H1 (cell line): ENCODE results near the gene CCDC24. TPM values are rescaled to one million over a fixed set of nuclear protein-coding genes. Genes with fewer than 3 reads are reported as not detected.

Experiments
- CTCF ChIA-PET: fragments of 300-600 bp; sonication (Branson Sonifier 250); formaldehyde crosslinking; loops from one replicate; lab custom pipeline; 2021; ENCODE audit not compliant: partially characterized antibody; lab: Charles Lee
- POLR2A ChIA-PET: fragments of 300-600 bp; sonication (Branson Sonifier 250); formaldehyde crosslinking; loops from one replicate; lab custom pipeline; 2021; ENCODE audit warnings: inconsistent platforms; ENCODE audit not compliant: partially characterized antibody; lab: Charles Lee
- DNase-seq, 2 experiments: peaks; one replicate each; pipeline versions ENCODE4 v3.0.0 to v3.0.0-alpha.2; 2010 to 2022; ENCODE audit warnings: low spot score in 2 of 2, low read depth in 1 of 2, mixed read lengths in 1 of 2
- FAIRE-seq: peaks from 2 replicates; lab custom pipeline; 2011; peaks lifted over from hg19 to GRCh38; lab: Jason Lieb, UNC
- H2AFZ ChIP-seq: 2 replicates; pipeline ENCODE4 v1.8.1; 2012; ENCODE audit warnings: low read length, inconsistent platforms
- H2AK5ac ChIP-seq: 2 replicates; pipeline ENCODE4 v1.6.1; 2013; ENCODE audit warnings: low read depth, low read length
- H2BK120ac ChIP-seq: replicated peaks from 2 replicates; pipeline ENCODE3; 2013; ENCODE audit warnings: low read depth, low read length, inconsistent platforms
- H2BK12ac ChIP-seq: 2 replicates; pipeline ENCODE4 v1.6.1; 2013; ENCODE audit warnings: low read depth, low read length
- H2BK15ac ChIP-seq: 2 replicates; pipeline ENCODE4 v1.6.1; 2013; ENCODE audit warnings: low read length
- H2BK20ac ChIP-seq: 2 replicates; pipeline ENCODE4 v1.6.1; 2013; ENCODE audit warnings: low read length
- H2BK5ac ChIP-seq: 2 replicates; pipeline ENCODE4 v1.6.1; 2013; ENCODE audit warnings: low read depth, low read length
- H3K14ac ChIP-seq: 2 replicates; pipeline ENCODE4 v1.6.1; 2013; ENCODE audit warnings: inconsistent platforms; ENCODE audit not compliant: insufficient read length
- H3K18ac ChIP-seq: 2 replicates; pipeline ENCODE4 v1.6.1; 2013; ENCODE audit warnings: low read length; ENCODE audit errors: extremely low read depth
- H3K23ac ChIP-seq: 2 replicates; pipeline ENCODE4 v1.6.1; 2013; ENCODE audit warnings: inconsistent platforms; ENCODE audit not compliant: insufficient read length
- H3K23me2 ChIP-seq: 2 replicates; pipeline ENCODE4 v1.6.1; 2013; ENCODE audit warnings: low read depth, low read length
- H3K27ac ChIP-seq: 2 replicates; pipeline ENCODE4 v1.6.1; 2011; ENCODE audit warnings: low read depth, low read length, inconsistent platforms
- H3K27me3 ChIP-seq, 4 experiments: replicated peaks in 1 of 4; 1 replicate in 1 of 4; 2 replicates in 3 of 4; pipeline versions ENCODE4 v1.6.1 to v1.8.1; 2011 to 2013; ENCODE audit warnings: low read length in 3 of 4, mild to moderate bottlenecking in 3 of 4, inconsistent platforms in 2 of 4, mixed read lengths in 2 of 4, moderate library complexity in 1 of 4; ENCODE audit not compliant: control insufficient read depth in 3 of 4, insufficient read depth in 3 of 4; ENCODE audit errors: extremely low read depth in 1 of 4
- H3K36me3 ChIP-seq, 4 experiments: 2 replicates each; pipeline versions ENCODE4 v1.6.1 to v1.8.1; 2011 to 2013; ENCODE audit warnings: mild to moderate bottlenecking in 4 of 4, low read length in 3 of 4, moderate library complexity in 2 of 4, control low read depth in 1 of 4, inconsistent platforms in 1 of 4; ENCODE audit not compliant: insufficient read depth in 4 of 4, control insufficient read depth in 2 of 4
- H3K4ac ChIP-seq: replicated peaks from 2 replicates; pipeline ENCODE3; 2013; ENCODE audit warnings: low read length, low read depth, mixed read lengths, inconsistent platforms; ENCODE audit not compliant: insufficient read length
- H3K4me1 ChIP-seq, 4 experiments: replicated peaks in 1 of 4; 1 replicate in 1 of 4; 2 replicates in 3 of 4; pipeline versions ENCODE4 v1.6.1 to v1.8.1; 2011 to 2013; ENCODE audit warnings: low read length in 3 of 4, inconsistent platforms in 2 of 4, mixed read lengths in 1 of 4; ENCODE audit not compliant: insufficient read depth in 4 of 4, control insufficient read depth in 3 of 4
- H3K4me2 ChIP-seq, 2 experiments: 2 replicates each; pipeline versions ENCODE4 v1.6.1 to v1.8.1; 2011 to 2013; ENCODE audit warnings: low read depth in 2 of 2, low read length in 2 of 2, control low read depth in 1 of 2, inconsistent platforms in 1 of 2, mild to moderate bottlenecking in 1 of 2; ENCODE audit not compliant: insufficient read depth in 1 of 2
- H3K4me3 ChIP-seq, 4 experiments: fragments of 200-600, 300-600 bp in 1 of 4; sonication (generic), shearing (Covaris generic), sonication (Bioruptor Twin) in 1 of 4; 2 replicates each; pipeline versions ENCODE4 v1.5.1 to v1.8.1; 2011 to 2016; ENCODE audit warnings: low read length in 4 of 4, low read depth in 3 of 4, control low read depth in 2 of 4, inconsistent platforms in 2 of 4, mild to moderate bottlenecking in 2 of 4, mixed read lengths in 1 of 4, moderate library complexity in 1 of 4; ENCODE audit not compliant: insufficient read depth in 2 of 4; ENCODE audit errors: extremely low read depth in 1 of 4
- H3K56ac ChIP-seq: replicated peaks from 2 replicates; pipeline ENCODE3; 2013; ENCODE audit warnings: low read depth, mild to moderate bottlenecking, mixed read lengths, low read length, inconsistent platforms; ENCODE audit not compliant: insufficient read length
- H3K79me1 ChIP-seq: 2 replicates; pipeline ENCODE4 v1.6.1; 2013; ENCODE audit warnings: low read depth, low read length, control low read depth
- H3K79me2 ChIP-seq, 2 experiments: 2 replicates each; pipeline versions ENCODE4 v1.6.1 to v1.8.1; 2012 to 2013; ENCODE audit warnings: low read length in 2 of 2, mild to moderate bottlenecking in 2 of 2, inconsistent platforms in 1 of 2; ENCODE audit not compliant: insufficient read depth in 2 of 2, control insufficient read depth in 1 of 2
- H3K9ac ChIP-seq, 4 experiments: replicated peaks in 1 of 4; 1 replicate in 1 of 4; 2 replicates in 3 of 4; pipeline versions ENCODE4 v1.6.1 to v1.8.1; 2011 to 2013; ENCODE audit warnings: low read depth in 3 of 4, low read length in 3 of 4, control low read depth in 2 of 4, mild to moderate bottlenecking in 2 of 4, moderate library complexity in 2 of 4, inconsistent platforms in 1 of 4; ENCODE audit errors: extremely low read depth in 1 of 4
- H3K9me3 ChIP-seq, 2 experiments: 2 replicates each; pipeline versions ENCODE4 v1.6.1 to v1.8.1; 2012 to 2013; ENCODE audit warnings: mild to moderate bottlenecking in 2 of 2, moderate library complexity in 2 of 2, control low read depth in 1 of 2, inconsistent platforms in 1 of 2, low read depth in 1 of 2, low read length in 1 of 2, mixed read lengths in 1 of 2; ENCODE audit not compliant: insufficient read depth in 2 of 2
- H4K20me1 ChIP-seq, 2 experiments: replicated peaks in 1 of 2; 2 replicates each; pipeline versions ENCODE3 to v1.8.1; 2011 to 2013; ENCODE audit warnings: inconsistent platforms in 2 of 2, low read length in 2 of 2, mild to moderate bottlenecking in 1 of 2; ENCODE audit not compliant: insufficient read depth in 2 of 2, control insufficient read depth in 1 of 2
- H4K5ac ChIP-seq: 2 replicates; pipeline ENCODE4 v1.6.1; 2013; ENCODE audit warnings: low read length, low read depth, mixed read lengths, inconsistent platforms; ENCODE audit not compliant: insufficient read length
- H4K8ac ChIP-seq: 2 replicates; pipeline ENCODE4 v1.8.0; 2013; ENCODE audit warnings: mild to moderate bottlenecking, moderate library complexity, low read length, inconsistent platforms; ENCODE audit not compliant: insufficient read depth; ENCODE audit errors: extremely low read depth
- H4K91ac ChIP-seq: replicated peaks from 2 replicates; pipeline ENCODE3; 2013; ENCODE audit warnings: low read length, mixed read lengths, inconsistent platforms; ENCODE audit not compliant: insufficient read length
- POU5F1 ChIP-seq: IDR thresholded peaks from 2 replicates; pipeline ENCODE4 v1.6.1; 2011; ENCODE audit warnings: low read depth, mild to moderate bottlenecking, low read length, moderate library complexity
- WGBS, 2 experiments: shearing (Covaris generic) in 1 of 2; methylation state at CpG; one replicate each; pipeline versions ENCODE4 v1.1.6 to v1.1.7; 2013 to 2015; ENCODE audit warnings: low lambda C conversion rate in 2 of 2, mixed read lengths in 2 of 2, inconsistent platforms in 1 of 2, low coverage in 1 of 2, missing lambda C conversion rate in 1 of 2; ENCODE audit not compliant: insufficient replicate concordance in 2 of 2, insufficient coverage in 1 of 2, insufficient read length in 1 of 2; ENCODE audit errors: extremely low coverage in 1 of 2, missing lambda C conversion rate in 1 of 2; 5-methylcytosine and 5-hydroxymethylcytosine counted together
- polyA plus RNA-seq, 7 experiments: library from polyadenylated mRNA; depleted of rRNA in 3 of 7; stranded (reverse) in 5 of 7; unstranded in 2 of 7; fragments of >200 nt in 5 of 7; fragments of 200-250 nt in 2 of 7; gene quantifications; 1 replicate in 5 of 7; 2 replicates in 1 of 7; 4 replicates in 1 of 7; pipeline versions ENCODE4 v1.2.1 to v1.2.3, GENCODE V29; 2011 to 2013; ENCODE audit warnings: missing spikeins in 2 of 7, mixed read lengths in 2 of 7
- total RNA-seq: library from RNA; stranded (reverse); fragmentation: NEBNext Ultra II Directional; extraction: Animal tissue kit (Norgen Biotek cat#: 25700); gene quantifications from 2 replicates; pipeline ENCODE4 v1.2.1, GENCODE V29; 2021

The CCDC24 gene
- total and polyA plus RNA-seq, 2 of the 8 experiments (the other 6 are each of a cell fraction or from before 2014, with no cell fraction given), result 11.2 to 11.4 TPM

DNA sequence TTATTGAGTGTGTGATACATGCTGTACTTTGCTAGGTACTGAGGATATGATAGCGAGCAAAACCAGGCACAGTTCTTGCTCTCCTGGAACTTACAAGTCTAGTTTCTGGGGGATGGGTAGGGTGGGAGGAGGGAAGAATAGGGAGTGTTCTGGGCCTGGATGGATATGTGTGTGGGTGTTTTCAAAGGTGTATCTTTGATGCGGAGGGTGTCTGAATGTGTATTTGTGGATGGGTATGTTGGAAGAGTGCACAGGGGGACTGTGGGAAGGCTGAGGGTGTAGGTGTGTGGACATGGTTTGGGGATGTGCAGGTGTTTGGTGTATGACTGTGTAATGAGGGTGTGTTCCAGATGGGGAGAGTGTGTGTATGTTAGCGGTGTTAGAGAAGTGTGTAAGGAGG is 26.1 kb upstream of the CCDC24 start:
- Histone ChIP-seq H3K56ac (no peak overlapping the region), H3K18ac (no peak overlapping the region), H4K5ac (no peak overlapping the region), H2AK5ac (no peak overlapping the region), H4K20me1 (peaks cover 0 to 5% of the 10 kb centered on the region in 2 experiments), H3K27ac (no peak overlapping the region), H3K14ac (no peak overlapping the region), H3K4me3 (no peak overlapping the region), H3K23me2 (peaks cover 10% of the 10 kb centered on the region; the same call in 1 of the 2 replicates), H3K9me3 (no peaks in the 10 kb centered on the region), H3K79me1 (no peaks in the 10 kb centered on the region), H3K79me2 (peaks cover 0 to 3% of the 10 kb centered on the region in 2 experiments; a peak in 2 of 4 replicates), H2BK15ac (no peak overlapping the region), H4K91ac (no peak overlapping the region), H2BK12ac (no peak overlapping the region), H3K4me1 (no peaks in the 10 kb centered on the region), H4K8ac (no peak overlapping the region), H2BK20ac (no peak overlapping the region), H3K27me3 (no peaks in the 10 kb centered on the region), H3K9ac (no peak overlapping the region), H2BK120ac (no peak overlapping the region), H2AFZ (no peak overlapping the region), H3K36me3 (peaks cover 0 to 4% (median 0%) of the 10 kb centered on the region in 4 experiments; a peak in 1 of 8 replicates), H2BK5ac (no peak overlapping the region), H3K23ac (no peak overlapping the region), H3K4ac (no peak overlapping the region), H3K4me2 (no peak overlapping the region)
- WGBS, 2 experiments, result 97% methylated on average over 2 of the region's 3 CpGs; no CpG with 5 or more reads in 1 of the 2 experiments
- POLR2A ChIA-PET, result no interaction called here
- FAIRE-seq (no peak), DNase-seq (no peak)
- CTCF ChIA-PET, result interaction anchor here (9.2 kb wide), 1 partner anchor 19 kb away, joined by 79 read pairs; the partner anchor contains the start of gene IPO13
- TF ChIP-seq POU5F1, result no peak
